Ishikawa (cell line): ENCODE measurements around the gene EIPR1.

ENCODE experiments used
- CEBPB ChIP-seq: IDR thresholded peaks from 2 replicates; pipeline ENCODE4 v1.6.1; 2012
- CREB1 ChIP-seq: IDR thresholded peaks from 2 replicates; pipeline ENCODE4 v1.6.1; 2012; ENCODE audit warnings: low read depth
- EGR1 ChIP-seq: IDR thresholded peaks from 2 replicates; pipeline ENCODE4 v1.6.1; 2012
- EP300 ChIP-seq: IDR thresholded peaks from 2 replicates; pipeline ENCODE4 v1.6.1; 2012; ENCODE audit warnings: borderline replicate concordance
- FOXM1 ChIP-seq: IDR thresholded peaks from 2 replicates; pipeline ENCODE4 v1.6.1; 2012; ENCODE audit warnings: low read depth, borderline replicate concordance
- NFIC ChIP-seq: IDR thresholded peaks from 2 replicates; pipeline ENCODE4 v1.6.1; 2012
- RAD21 ChIP-seq: IDR thresholded peaks from 2 replicates; pipeline ENCODE4 v1.6.1; 2012; ENCODE audit warnings: low read depth
- REST ChIP-seq: IDR thresholded peaks from 2 replicates; pipeline ENCODE4 v1.6.1; 2012; ENCODE audit warnings: low read depth, mild to moderate bottlenecking
- TAF1 ChIP-seq: IDR thresholded peaks from 2 replicates; pipeline ENCODE4 v1.6.1; 2012; ENCODE audit warnings: low read depth, mild to moderate bottlenecking
- TCF12 ChIP-seq: IDR thresholded peaks from 2 replicates; pipeline ENCODE4 v1.6.1; 2012; ENCODE audit warnings: low read depth
- TEAD4 ChIP-seq: IDR thresholded peaks from 2 replicates; pipeline ENCODE4 v1.6.1; 2012
- USF1 ChIP-seq: IDR thresholded peaks from 2 replicates; pipeline ENCODE4 v1.6.1; 2012
- YY1 ChIP-seq: IDR thresholded peaks from 2 replicates; pipeline ENCODE4 v1.6.1; 2012; ENCODE audit warnings: low read depth
- ZBTB7A ChIP-seq: IDR thresholded peaks from 2 replicates; pipeline ENCODE4 v1.6.1; 2012; ENCODE audit warnings: low read depth
- TF ChIP-seq, protein P1 (sequence below): IDR thresholded peaks from 2 replicates; pipeline ENCODE4 v1.6.1; 2012

The EIPR1 gene

GRCh38 chr2:3146772-3147650, 230.6 kb downstream of the EIPR1 start:
- TF ChIP-seq FOXM1 (no peak), TEAD4 (no peak), EGR1 (no peak), RAD21 (no peak), YY1 (no peak), TAF1 (no peak), CREB1 (no peak), USF1 (no peak), CEBPB (no peak)

DNA sequence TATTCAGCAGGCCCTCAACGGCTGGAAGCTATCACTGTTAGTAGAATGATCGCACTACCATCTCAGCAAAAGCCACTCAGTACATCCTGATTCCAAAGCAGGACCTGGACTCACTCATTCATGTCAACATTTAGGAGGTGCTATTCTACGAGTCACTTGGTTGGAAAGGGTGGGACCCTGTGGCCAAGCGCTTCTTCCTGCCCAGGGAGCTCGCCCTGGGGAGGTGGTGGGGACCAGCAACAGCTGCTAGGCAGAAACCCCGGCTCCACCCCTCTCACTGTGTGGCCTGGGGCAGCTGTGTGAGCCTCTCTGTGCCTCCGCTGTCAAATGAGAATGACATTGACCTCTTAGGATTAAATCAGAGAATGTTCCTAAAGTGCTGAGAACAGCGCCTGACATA, 231.4 kb downstream of the EIPR1 start:
- TF ChIP-seq TEAD4 = no peak
- no peak for TF ChIP-seq CEBPB
- no peak for TF ChIP-seq TCF12
- no peak for TF ChIP-seq NFIC
- no peak for TF ChIP-seq CREB1
- TF ChIP-seq ZBTB7A = no peak
- no peak for TF ChIP-seq USF1
- TF ChIP-seq YY1 = no peak
- TF ChIP-seq REST = no peak

- no peak for TF ChIP-seq REST
- TF ChIP-seq CREB1 = no peak
- no peak for TF ChIP-seq ZBTB7A
- no peak for TF ChIP-seq CEBPB
- no peak for TF ChIP-seq USF1
- TF ChIP-seq, protein P1, sequence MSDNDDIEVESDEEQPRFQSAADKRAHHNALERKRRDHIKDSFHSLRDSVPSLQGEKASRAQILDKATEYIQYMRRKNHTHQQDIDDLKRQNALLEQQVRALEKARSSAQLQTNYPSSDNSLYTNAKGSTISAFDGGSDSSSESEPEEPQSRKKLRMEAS = no peak
- TF ChIP-seq TAF1 = no peak
- no peak for TF ChIP-seq FOXM1
- no peak for TF ChIP-seq TCF12
- no peak for TF ChIP-seq EGR1
- no peak for TF ChIP-seq EP300
- TF ChIP-seq NFIC = no peak
- no peak for TF ChIP-seq YY1
- no peak for TF ChIP-seq RAD21
- no peak for TF ChIP-seq TEAD4
Measured at GRCh38 chr2:3145471-3146021, 232.1 kb downstream of the EIPR1 start.

GRCh38 chr2:3144856-3145255, 232.8 kb downstream of the EIPR1 start:
- TF ChIP-seq TEAD4 (no peak), ZBTB7A (no peak), YY1 (no peak), REST (no peak), EP300 (no peak), USF1 (no peak), NFIC (no peak), RAD21 (no peak), FOXM1 (no peak), CEBPB (no peak), CREB1 (no peak)
